ENCODE measurements around the gene DCAF10. TPM values are rescaled to one million over a fixed set of nuclear protein-coding genes. Genes with fewer than 3 reads are reported as not detected.

The DCAF10 gene
- total and polyA plus RNA-seq, 2 of the 8 experiments (the other 6 are each of a cell fraction or from before 2014, with no cell fraction given), result 7.1 to 15.0 TPM

- Histone ChIP-seq H2BK120ac (replicated peaks; ENCODE audit: low read depth, low read length) (no peak overlapping the region), H2AK5ac (ENCODE audit: low read depth, low read length) (no peak overlapping the region), H3K9ac (replicated peaks in 1 of 4; ENCODE audit: extremely low read depth in 1 of 4, low read depth in 3 of 4, low read length in 3 of 4) (no peak overlapping the region), H4K5ac (ENCODE audit: insufficient read length, low read depth, low read length) (no peak overlapping the region), H2AFZ (ENCODE audit: low read length) (no peak overlapping the region), H2BK5ac (ENCODE audit: low read depth, low read length) (no peak overlapping the region), H3K56ac (replicated peaks; ENCODE audit: insufficient read length, low read depth, low read length) (no peak overlapping the region), H3K4ac (replicated peaks; ENCODE audit: insufficient read length, low read depth, low read length) (no peak overlapping the region), H3K18ac (ENCODE audit: extremely low read depth, low read length) (no peak overlapping the region), H4K91ac (replicated peaks; ENCODE audit: insufficient read length, low read length) (no peak overlapping the region), H3K27me3 (replicated peaks in 1 of 4; ENCODE audit: control insufficient read depth in 3 of 4, extremely low read depth in 1 of 4, insufficient read depth in 3 of 4, low read length in 3 of 4) (no peaks in the 10 kb centered on the region), H3K23me2 (ENCODE audit: low read depth, low read length) (no peaks in the 10 kb centered on the region), H3K4me2 (ENCODE audit: insufficient read depth in 1 of 2, low read depth in 2 of 2, low read length in 2 of 2) (no peak overlapping the region), H3K27ac (ENCODE audit: low read depth, low read length) (no peak overlapping the region), H3K4me3 (ENCODE audit: extremely low read depth in 1 of 4, insufficient read depth in 2 of 4, low read depth in 3 of 4, low read length in 4 of 4) (no peak overlapping the region), H3K79me2 (ENCODE audit: control insufficient read depth in 1 of 2, insufficient read depth in 2 of 2, low read length in 2 of 2) (peaks cover 0 to 16% of the 10 kb centered on the region in 2 experiments; a peak in 3 of 4 replicates), H4K20me1 (replicated peaks in 1 of 2; ENCODE audit: control insufficient read depth in 1 of 2, insufficient read depth in 2 of 2, low read length in 2 of 2) (peaks cover 0 to 12% of the 10 kb centered on the region in 2 experiments), H3K79me1 (ENCODE audit: low read depth, low read length) (peaks cover 6% of the 10 kb centered on the region; the same call in 1 of the 2 replicates), H2BK12ac (ENCODE audit: low read depth, low read length) (no peak overlapping the region), H3K23ac (ENCODE audit: insufficient read length) (no peak overlapping the region), H3K14ac (ENCODE audit: insufficient read length) (no peak overlapping the region), H3K4me1 (replicated peaks in 1 of 4; ENCODE audit: control insufficient read depth in 3 of 4, insufficient read depth in 4 of 4, low read length in 3 of 4) (no peaks in the 10 kb centered on the region), H3K36me3 (ENCODE audit: control insufficient read depth in 2 of 4, insufficient read depth in 4 of 4, low read length in 3 of 4) (peaks cover 21 to 69% (median 48%) of the 10 kb centered on the region in 4 experiments), H2BK20ac (ENCODE audit: low read length) (no peak overlapping the region), H2BK15ac (ENCODE audit: low read length) (no peak overlapping the region), H3K9me3 (ENCODE audit: insufficient read depth in 2 of 2, low read depth in 1 of 2, low read length in 1 of 2) (no peaks in the 10 kb centered on the region), H4K8ac (ENCODE audit: extremely low read depth, insufficient read depth, low read length) (no peak overlapping the region)
- no peak for DNase-seq (ENCODE audit: low read depth in 1 of 2, low spot score in 2 of 2)
- FAIRE-seq, result no peak
- CTCF ChIA-PET (ENCODE audit: partially characterized antibody), result no interaction called here
- POLR2A ChIA-PET (ENCODE audit: partially characterized antibody), result interaction anchor here (0.8 to 2.5 kb wide), 4 partner anchors 9 to 90 kb away, joined by 3 to 15 read pairs (median 4); no protein-coding TSS in a partner anchor
- WGBS, 2 experiments (ENCODE audit: extremely low coverage in 1 of 2, insufficient coverage in 1 of 2, insufficient read length in 1 of 2, insufficient replicate concordance in 2 of 2, low coverage in 1 of 2, low lambda C conversion rate in 2 of 2, missing lambda C conversion rate in 1 of 2), result 83% methylated on average over 2 of the region's 2 CpGs; no CpG with 5 or more reads in 1 of the 2 experiments
- no peak for TF ChIP-seq YY1 (IDR thresholded peaks at IDR 0.05; ENCODE audit: low read depth, low read length)
- no peak for TF ChIP-seq POU5F1 (IDR thresholded peaks at IDR 0.05; ENCODE audit: low read depth, low read length)
- TF ChIP-seq BACH1 (IDR thresholded peaks at IDR 0.05; ENCODE audit: low read length), result no peak
- no peak for TF ChIP-seq RBBP5 (IDR thresholded peaks at IDR 0.05; ENCODE audit: borderline replicate concordance, low read depth, low read length)
- no peak for TF ChIP-seq RNF2 (IDR thresholded peaks at IDR 0.05; ENCODE audit: borderline replicate concordance, low read depth, low read length, missing control alignments, poor library complexity, severe bottlenecking)
- no peak for TF ChIP-seq EZH2 (IDR thresholded peaks at IDR 0.05; ENCODE audit: low read depth, low read length, severe bottlenecking)
- no peak for TF ChIP-seq RXRA (IDR thresholded peaks at IDR 0.05; ENCODE audit: insufficient read depth, low read depth, low read length)
- TF ChIP-seq, protein P1, sequence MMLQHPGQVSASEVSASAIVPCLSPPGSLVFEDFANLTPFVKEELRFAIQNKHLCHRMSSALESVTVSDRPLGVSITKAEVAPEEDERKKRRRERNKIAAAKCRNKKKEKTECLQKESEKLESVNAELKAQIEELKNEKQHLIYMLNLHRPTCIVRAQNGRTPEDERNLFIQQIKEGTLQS (IDR thresholded peaks at IDR 0.05; ENCODE audit: insufficient read depth, low read depth, low read length), result no peak
- no peak for TF ChIP-seq GTF2F1 (IDR thresholded peaks at IDR 0.05; ENCODE audit: borderline replicate concordance, low read depth, low read length)
Measured at GRCh38 chr9:37778534-37778933, 22.1 kb upstream of the DCAF10 start.

Measured in H1 (cell line).